OCI-LY7 (cell line): ENCODE results near the gene SEMA5A. TPM values are rescaled to one million over a fixed set of nuclear protein-coding genes. Genes with fewer than 3 reads are reported as not detected.

Source experiments
- BruUV-seq: library from RNA; stranded (reverse); fragments of 400-500 nt; replicated peaks from 2 replicates; lab custom pipeline; 2021; lab: Mats Ljungman, UMichigan
- CTCF ChIA-PET: fragments of 300-600 bp; sonication (Branson Sonifier 250); formaldehyde crosslinking; loops from one replicate; lab custom pipeline; 2022; ENCODE audit warnings: antibody characterized with exemption; ENCODE audit not compliant: unreplicated experiment; lab: Charles Lee
- POLR2A ChIA-PET: fragments of 300-600 bp; sonication (Branson Sonifier 250); formaldehyde crosslinking; loops from one replicate; lab custom pipeline; 2022; ENCODE audit warnings: antibody characterized with exemption; lab: Charles Lee
- DNase-seq: peaks from one replicate; pipeline ENCODE4 v3.0.0-alpha.2; 2015; ENCODE audit warnings: low spot score
- H2AFZ ChIP-seq: fragments of 200-600 bp; sonication (generic), shearing (Covaris generic); 2 replicates; pipeline ENCODE4 v1.6.1; 2014; ENCODE audit warnings: mild to moderate bottlenecking, antibody characterized with exemption, low read length, moderate library complexity
- H3K27ac ChIP-seq: fragments of 200-600 bp; sonication (generic); 2 replicates; pipeline ENCODE4 v1.5.1; 2014; ENCODE audit warnings: mixed run types, low read depth, mild to moderate bottlenecking, moderate library complexity, low read length, inconsistent platforms; ENCODE audit not compliant: poor library complexity, severe bottlenecking
- H3K36me3 ChIP-seq: fragments of 200-600 bp; sonication (generic); 2 replicates; pipeline ENCODE4 v1.6.1; 2014; ENCODE audit warnings: mild to moderate bottlenecking, antibody characterized with exemption, low read length, moderate library complexity, mixed read lengths; ENCODE audit not compliant: insufficient read depth
- H3K4me1 ChIP-seq: fragments of 200-600 bp; sonication (generic); 2 replicates; pipeline ENCODE4 v1.5.1; 2014; ENCODE audit warnings: mild to moderate bottlenecking, low read length; ENCODE audit not compliant: insufficient read depth, poor library complexity, severe bottlenecking
- H3K4me2 ChIP-seq: fragments of 200-600 bp; sonication (generic); 2 replicates; pipeline ENCODE4 v1.6.1; 2014; ENCODE audit warnings: mild to moderate bottlenecking, low read length
- H3K4me3 ChIP-seq: fragments of 200-600 bp; sonication (generic); 2 replicates; pipeline ENCODE4 v1.5.1; 2014; ENCODE audit warnings: mild to moderate bottlenecking, low read depth, low read length; ENCODE audit not compliant: poor library complexity, severe bottlenecking
- H3K79me2 ChIP-seq: fragments of 200-600 bp; sonication (generic); 2 replicates; pipeline ENCODE4 v1.6.1; 2016; ENCODE audit warnings: low read depth, mild to moderate bottlenecking, low read length, moderate library complexity, mixed read lengths; ENCODE audit not compliant: insufficient read depth
- H3K9me2 ChIP-seq: fragments of 200-600 bp; sonication (generic); 2 replicates; pipeline ENCODE4 v1.6.1; 2016; ENCODE audit warnings: mild to moderate bottlenecking, low read length, mixed read lengths; ENCODE audit not compliant: insufficient read depth
- H3K9me3 ChIP-seq: fragments of 200-600 bp; sonication (generic); 2 replicates; pipeline ENCODE4 v1.6.1; 2014; ENCODE audit warnings: mild to moderate bottlenecking, mixed run types, low read length, mixed read lengths
- H4K20me1 ChIP-seq: fragments of 200-600 bp; sonication (generic); 2 replicates; pipeline ENCODE4 v1.6.1; 2014; ENCODE audit warnings: mild to moderate bottlenecking, antibody characterized with exemption, low read length, moderate library complexity, mixed read lengths; ENCODE audit not compliant: insufficient read depth
- CTCF ChIP-seq: fragments of 200-600 bp; sonication (generic); conservative IDR thresholded peaks from 2 replicates; pipeline ENCODE4 v1.5.1; 2014; ENCODE audit warnings: mild to moderate bottlenecking, antibody characterized with exemption, low read length, moderate library complexity, mixed read lengths
- EZH2phosphoT487 ChIP-seq: fragments of 200-600 bp; sonication (generic); IDR thresholded peaks from 2 replicates; pipeline ENCODE4 v1.6.1; 2018; ENCODE audit warnings: low read depth, borderline replicate concordance, mild to moderate bottlenecking, mixed run types, antibody characterized with exemption, low read length, moderate library complexity, mixed read lengths
- intact Hi-C: fragments of 100-400 bp; cut with micrococcal nuclease; formaldehyde crosslinking; loops from one replicate; pipeline ENCODE4 v1.10.0; 2022; ENCODE audit not compliant: unreplicated experiment
- total RNA-seq, 2 experiments: library from RNA; depleted of rRNA in 1 of 2; stranded (reverse); fragments of >200 nt in 1 of 2; shearing (Covaris generic) in 1 of 2; gene quantifications; 2 replicates each; pipeline ENCODE4 v1.2.3, GENCODE V29; 2014 to 2022

The SEMA5A gene
- total RNA-seq, 2 experiments from 2014 or later, result not detected

- 0 out of 2 replicates have a peak, but pooled peaks cover 3% of the 10 kb centered on the region for H3K9me2 ChIP-seq
- H3K4me1 ChIP-seq, result no peaks in the 10 kb centered on the region
Measured at GRCh38 chr5:9332026-9332425, 213.8 kb downstream of the SEMA5A start.

GRCh38 chr5:9331372-9331771, 214.5 kb downstream of the SEMA5A start:
- no peaks in the 10 kb centered on the region for H3K9me3 ChIP-seq
- H3K9me2 ChIP-seq, result no peaks in the 10 kb centered on the region
- no peaks in the 10 kb centered on the region for H3K79me2 ChIP-seq
- intact Hi-C loops, result no loop called here
- H3K4me3 ChIP-seq, result no peak overlapping the region
- H3K27ac ChIP-seq, result no peak overlapping the region
- no TSS peak for BruUV-seq
- no peak overlapping the region for H2AFZ ChIP-seq
- ChIA-PET CTCF (no interaction called here), POLR2A (interaction anchor here (0.7 kb wide), 1 partner anchor 544 kb away, joined by 3 read pairs; no protein-coding TSS in a partner anchor)
- no peaks in the 10 kb centered on the region for H4K20me1 ChIP-seq
- DNase-seq, result no peak
- H3K36me3 ChIP-seq, result no peaks in the 10 kb centered on the region
- H3K4me1 ChIP-seq, result no peaks in the 10 kb centered on the region
- TF ChIP-seq CTCF (no peak), EZH2phosphoT487 (no peak)
- H3K4me2 ChIP-seq, result no peak overlapping the region

More at GRCh38 chr5:9332026-9332425, 213.8 kb downstream of the SEMA5A start:
- H3K9me3 ChIP-seq, result no peaks in the 10 kb centered on the region
- no peaks in the 10 kb centered on the region for H3K36me3 ChIP-seq
- DNase-seq, result no peak
- no TSS peak for BruUV-seq
- no peak overlapping the region for H2AFZ ChIP-seq
- no peak overlapping the region for H3K4me3 ChIP-seq
- H3K79me2 ChIP-seq, result no peaks in the 10 kb centered on the region
- CTCF ChIA-PET, result no interaction called here
- POLR2A ChIA-PET, result interaction anchor here (0.7 to 1.0 kb wide), 2 partner anchors 9 to 543 kb away, joined by 3 read pairs; no protein-coding TSS in a partner anchor
- TF ChIP-seq EZH2phosphoT487 (no peak), CTCF (no peak)
- H4K20me1 ChIP-seq, result no peaks in the 10 kb centered on the region
- intact Hi-C loops, result no loop called here
- no peak overlapping the region for H3K4me2 ChIP-seq
- no peak overlapping the region for H3K27ac ChIP-seq

- no peaks in the 10 kb centered on the region for H3K9me2 ChIP-seq
- H3K36me3 ChIP-seq, result no peaks in the 10 kb centered on the region
- no peaks in the 10 kb centered on the region for H3K4me1 ChIP-seq
- TF ChIP-seq CTCF (no peak), EZH2phosphoT487 (no peak)
- H3K4me2 ChIP-seq, result no peak overlapping the region
- no TSS peak for BruUV-seq
- CTCF ChIA-PET, result no interaction called here
- no peak for DNase-seq
- no peaks in the 10 kb centered on the region for H3K9me3 ChIP-seq
- intact Hi-C loops, result no loop called here
- H3K79me2 ChIP-seq, result no peaks in the 10 kb centered on the region
- H3K27ac ChIP-seq, result no peak overlapping the region
- H3K4me3 ChIP-seq, result no peak overlapping the region
- H4K20me1 ChIP-seq, result no peaks in the 10 kb centered on the region
- POLR2A ChIA-PET, result no interaction called here
- H2AFZ ChIP-seq, result no peak overlapping the region
Measured at GRCh38 chr5:9329125-9329524, 216.8 kb downstream of the SEMA5A start.
